ENCODE measurements around the gene HLX. TPM values are rescaled to one million over a fixed set of nuclear protein-coding genes. Genes with fewer than 3 reads are reported as not detected.

The HLX gene
- total RNA-seq, 1 donor from 2014 or later = 18.5 TPM

DNA sequence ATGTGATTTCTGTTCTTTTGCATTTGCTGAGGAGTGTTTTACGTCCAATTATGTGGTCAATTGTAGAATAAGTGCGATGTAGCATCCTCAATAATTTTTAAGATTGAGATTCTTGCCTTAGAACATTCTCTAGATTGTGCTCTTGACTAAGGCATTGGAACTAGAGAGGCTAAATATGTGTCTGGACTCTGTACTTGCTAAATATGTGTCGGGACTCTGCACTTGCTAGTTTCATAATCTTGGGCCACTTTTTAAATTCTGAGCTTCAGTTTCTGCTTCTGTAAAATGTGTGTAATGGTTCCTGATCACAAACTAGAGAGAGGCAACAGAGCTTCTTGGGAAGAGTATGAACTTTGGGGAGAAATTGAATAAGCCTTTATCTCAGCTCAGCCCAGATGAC is 21.6 kb downstream of the HLX start:
- Histone ChIP-seq H3K9me3 (no peaks in the 10 kb centered on the region), H3K27me3 (ENCODE audit: low read depth) (peaks cover 16% of the 10 kb centered on the region), H3K4me3 (no peak overlapping the region), H3K36me3 (no peaks in the 10 kb centered on the region), H3K4me1 (no peaks in the 10 kb centered on the region), H3K27ac (no peak overlapping the region)
- DNase-seq (no peak), ATAC-seq (no peak)
- TF ChIP-seq, protein P1, sequence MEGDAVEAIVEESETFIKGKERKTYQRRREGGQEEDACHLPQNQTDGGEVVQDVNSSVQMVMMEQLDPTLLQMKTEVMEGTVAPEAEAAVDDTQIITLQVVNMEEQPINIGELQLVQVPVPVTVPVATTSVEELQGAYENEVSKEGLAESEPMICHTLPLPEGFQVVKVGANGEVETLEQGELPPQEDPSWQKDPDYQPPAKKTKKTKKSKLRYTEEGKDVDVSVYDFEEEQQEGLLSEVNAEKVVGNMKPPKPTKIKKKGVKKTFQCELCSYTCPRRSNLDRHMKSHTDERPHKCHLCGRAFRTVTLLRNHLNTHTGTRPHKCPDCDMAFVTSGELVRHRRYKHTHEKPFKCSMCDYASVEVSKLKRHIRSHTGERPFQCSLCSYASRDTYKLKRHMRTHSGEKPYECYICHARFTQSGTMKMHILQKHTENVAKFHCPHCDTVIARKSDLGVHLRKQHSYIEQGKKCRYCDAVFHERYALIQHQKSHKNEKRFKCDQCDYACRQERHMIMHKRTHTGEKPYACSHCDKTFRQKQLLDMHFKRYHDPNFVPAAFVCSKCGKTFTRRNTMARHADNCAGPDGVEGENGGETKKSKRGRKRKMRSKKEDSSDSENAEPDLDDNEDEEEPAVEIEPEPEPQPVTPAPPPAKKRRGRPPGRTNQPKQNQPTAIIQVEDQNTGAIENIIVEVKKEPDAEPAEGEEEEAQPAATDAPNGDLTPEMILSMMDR (IDR thresholded peaks at IDR 0.05) = no peak
- intact Hi-C loops (cut with DNase I) = no loop called here

DNA sequence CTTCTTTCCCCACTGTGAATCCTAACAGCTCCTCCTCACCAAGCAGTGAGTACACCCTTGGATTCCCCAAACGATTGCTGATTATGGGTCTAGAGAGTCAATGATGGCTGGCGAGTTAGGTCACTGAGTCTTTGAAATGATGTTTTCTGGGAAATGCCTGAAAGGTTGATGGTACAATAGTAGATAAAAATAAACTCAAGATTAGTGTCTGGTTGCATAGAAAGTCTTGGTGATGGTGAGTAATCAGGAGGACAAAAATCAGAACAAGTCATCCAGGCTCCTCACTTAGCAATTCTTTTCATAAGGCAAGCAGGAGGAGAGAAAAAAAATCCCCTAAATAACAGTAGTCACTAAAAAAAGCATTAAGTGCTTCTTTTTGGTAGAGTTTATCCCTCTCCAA is 22.6 kb downstream of the HLX start:
- Histone ChIP-seq H3K4me1 (no peaks in the 10 kb centered on the region), H3K36me3 (no peaks in the 10 kb centered on the region), H3K27ac (no peak overlapping the region), H3K4me3 (no peak overlapping the region), H3K27me3 (ENCODE audit: low read depth) (peaks cover 16% of the 10 kb centered on the region), H3K9me3 (no peaks in the 10 kb centered on the region)
- DNase-seq (no peak), ATAC-seq (no peak)
- intact Hi-C loops (cut with DNase I) = no loop called here
- TF ChIP-seq, protein P1 (IDR thresholded peaks at IDR 0.05) = no peak

DNA sequence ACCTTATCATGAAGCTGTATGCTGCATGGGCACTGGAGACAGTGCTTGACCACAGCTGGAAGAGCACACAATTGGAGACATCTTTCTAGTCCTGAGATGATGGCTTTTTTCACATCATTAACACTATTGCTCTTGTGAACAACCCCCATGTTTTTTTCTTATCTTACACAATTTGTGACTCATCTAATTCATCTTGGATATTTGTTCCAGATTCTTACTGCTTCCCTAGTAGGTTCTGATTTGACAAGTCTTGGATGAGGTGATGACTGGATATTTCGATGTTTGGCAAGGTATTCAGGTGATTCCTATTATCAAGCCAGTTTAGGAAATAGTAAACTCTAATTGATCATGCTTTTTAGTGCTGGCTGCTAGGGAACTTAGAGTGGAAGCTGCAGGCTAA is 23.7 kb downstream of the HLX start:
- Histone ChIP-seq H3K4me1 (no peaks in the 10 kb centered on the region), H3K36me3 (no peaks in the 10 kb centered on the region), H3K9me3 (no peaks in the 10 kb centered on the region), H3K27me3 (ENCODE audit: low read depth) (peaks cover 16% of the 10 kb centered on the region), H3K27ac (no peak overlapping the region), H3K4me3 (no peak overlapping the region)
- ATAC-seq (no peak), DNase-seq (no peak)
- intact Hi-C loops (cut with DNase I) = no loop called here
- TF ChIP-seq, protein P1 (IDR thresholded peaks at IDR 0.05) = no peak

DNA sequence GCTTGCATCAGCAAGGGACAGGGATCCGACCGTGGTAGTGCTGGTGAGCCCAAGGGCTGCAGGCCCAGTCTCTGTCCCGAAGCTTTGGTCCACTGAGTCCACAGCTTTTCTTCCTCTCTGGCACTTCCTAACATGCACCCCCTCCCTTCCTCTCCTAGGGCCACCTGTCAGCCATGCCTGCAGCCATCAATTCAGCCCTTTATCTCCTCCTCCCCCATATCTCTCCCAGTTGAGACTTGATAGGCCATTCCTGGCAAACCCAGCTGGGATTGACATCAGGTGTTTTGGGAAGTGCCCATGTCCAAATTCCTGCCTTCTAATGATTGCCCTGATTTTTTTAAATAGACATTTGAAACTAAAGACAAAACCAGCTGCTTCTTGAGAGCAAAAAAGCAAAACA is 25.6 kb downstream of the HLX start:
- TF ChIP-seq, protein P1 (IDR thresholded peaks at IDR 0.05) = no peak
- no peaks in the 10 kb centered on the region for H3K36me3 ChIP-seq
- DNase-seq (no peak), ATAC-seq (no peak)
- H3K27ac ChIP-seq = no peak overlapping the region
- H3K9me3 ChIP-seq = no peaks in the 10 kb centered on the region
- no peaks in the 10 kb centered on the region for H3K4me1 ChIP-seq
- intact Hi-C loops (cut with DNase I) = no loop called here
- H3K27me3 ChIP-seq (ENCODE audit: low read depth) = peaks cover 16% of the 10 kb centered on the region
- H3K4me3 ChIP-seq = no peak overlapping the region

DNA sequence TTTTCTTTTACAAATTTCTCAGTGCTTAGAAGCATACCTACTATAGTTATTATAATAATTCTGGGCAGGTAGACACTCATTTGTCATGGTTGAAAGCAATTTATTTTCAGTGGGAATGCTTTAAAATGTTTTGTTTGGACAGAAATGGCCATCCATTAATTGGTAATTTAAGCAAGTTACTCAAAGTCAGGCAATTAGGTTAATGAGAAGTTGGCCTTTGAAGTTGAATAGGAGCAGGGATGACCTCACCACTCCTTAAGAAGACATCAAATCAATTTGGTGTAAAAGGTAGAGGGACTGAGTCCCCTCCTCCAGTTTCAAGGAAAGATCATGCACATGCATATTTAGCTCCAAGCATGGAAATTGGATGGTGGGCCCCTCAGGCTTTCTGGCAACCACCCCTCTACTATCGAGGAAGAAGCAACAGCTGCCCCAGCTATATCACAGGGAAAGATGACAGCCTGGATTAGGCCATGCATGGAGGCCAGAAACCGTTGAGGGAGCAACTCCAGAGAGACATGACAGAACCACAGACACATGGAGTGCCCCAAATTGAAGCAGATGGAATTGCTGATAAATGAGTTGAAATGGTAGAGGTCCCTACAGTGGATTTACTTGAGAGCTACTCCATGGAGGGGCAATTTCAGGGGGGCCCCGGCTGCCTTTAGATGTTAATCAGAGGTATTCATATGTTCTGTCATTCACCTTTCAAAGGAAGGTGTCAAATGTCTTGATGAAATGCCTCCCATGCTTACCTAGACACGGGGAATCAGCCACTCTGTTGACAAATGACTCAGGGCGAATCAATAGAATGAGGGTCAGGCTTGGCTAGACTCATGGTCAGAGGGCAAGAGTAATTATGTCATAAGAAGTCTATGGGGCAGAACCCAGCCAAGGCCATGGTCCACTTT is 26.7 kb downstream of the HLX start:
- DNase-seq (no peak), ATAC-seq (no peak)
- Histone ChIP-seq H3K36me3 (no peaks in the 10 kb centered on the region), H3K4me3 (no peak overlapping the region), H3K27ac (no peak overlapping the region), H3K4me1 (no peaks in the 10 kb centered on the region), H3K27me3 (ENCODE audit: low read depth) (peaks cover 16% of the 10 kb centered on the region), H3K9me3 (no peaks in the 10 kb centered on the region)
- TF ChIP-seq, protein P1 (IDR thresholded peaks at IDR 0.05) = no peak
- intact Hi-C loops (cut with DNase I) = no loop called here
